WERI-Rb-1 (cell line): Measurements from ENCODE around the gene HFE.

Source experiments
- DNase-seq: peaks from one replicate; pipeline ENCODE4 v3.0.0-alpha.2; 2020
- H3K27ac ChIP-seq: fragments of 250-450 bp; sonication (Bioruptor Pico); 2 replicates; pipeline ENCODE4 v1.5.1; 2020; ENCODE audit warnings: mild to moderate bottlenecking, moderate library complexity
- H3K27me3 ChIP-seq: fragments of 250-450 bp; sonication (Bioruptor Pico); 2 replicates; pipeline ENCODE4 v1.5.1; 2021; ENCODE audit warnings: mild to moderate bottlenecking, low read depth, moderate library complexity; ENCODE audit not compliant: insufficient read depth, severe bottlenecking
- H3K36me3 ChIP-seq: fragments of 250-450 bp; sonication (Bioruptor Pico); 2 replicates; pipeline ENCODE4 v1.5.1; 2020; ENCODE audit warnings: mild to moderate bottlenecking, moderate library complexity
- H3K4me3 ChIP-seq: 2 replicates; pipeline ENCODE4 v1.5.1; 2011; ENCODE audit warnings: low read depth, mild to moderate bottlenecking, control low read depth, low read length
- H3K9me3 ChIP-seq: fragments of 250-450 bp; sonication (Bioruptor Pico); 2 replicates; pipeline ENCODE4 v1.5.1; 2021; ENCODE audit warnings: mild to moderate bottlenecking, moderate library complexity; ENCODE audit not compliant: severe bottlenecking
- CTCF ChIP-seq: IDR thresholded peaks from 2 replicates; pipeline ENCODE4 v1.5.1; 2011; ENCODE audit warnings: low read depth, mild to moderate bottlenecking, control low read depth, inconsistent platforms, low read length

HFE gene

GRCh38 chr6:26059941-26060340 lies 27.3 kb upstream of the HFE start:
- TF ChIP-seq CTCF = no peak
- Histone ChIP-seq H3K9me3 (no peaks in the 10 kb centered on the region), H3K36me3 (no peaks in the 10 kb centered on the region), H3K27ac (no peak overlapping the region), H3K27me3 (no peaks in the 10 kb centered on the region), H3K4me3 (no peak overlapping the region)
- DNase-seq = no peak

GRCh38 chr6:26064619-26065257 lies 22.5 kb upstream of the HFE start:
- H3K4me3 ChIP-seq = no peak overlapping the region
- peak; percentile 43 for DNase-seq
- H3K9me3 ChIP-seq = no peaks in the 10 kb centered on the region
- H3K36me3 ChIP-seq = no peaks in the 10 kb centered on the region
- H3K27me3 ChIP-seq = no peaks in the 10 kb centered on the region
- TF ChIP-seq CTCF = peak; percentile 72
- no peak overlapping the region for H3K27ac ChIP-seq

- no peaks in the 10 kb centered on the region for H3K27me3 ChIP-seq
- H3K36me3 ChIP-seq = no peaks in the 10 kb centered on the region
- no peak overlapping the region for H3K27ac ChIP-seq
- peak; percentile 89 for TF ChIP-seq CTCF
- DNase-seq = peak; percentile 74
- H3K9me3 ChIP-seq = no peaks in the 10 kb centered on the region
- no peak overlapping the region for H3K4me3 ChIP-seq
These were observed 21.3 kb upstream of the HFE start for GRCh38 chr6:26065952-26066380.

- H3K9me3 ChIP-seq = no peaks in the 10 kb centered on the region
- no peaks in the 10 kb centered on the region for H3K27me3 ChIP-seq
- no peaks in the 10 kb centered on the region for H3K36me3 ChIP-seq
- no peak for DNase-seq
- H3K4me3 ChIP-seq = no peak overlapping the region
- H3K27ac ChIP-seq = no peak overlapping the region
- no peak for TF ChIP-seq CTCF
These were observed 19.9 kb upstream of the HFE start for GRCh38 chr6:26067367-26067766.

GRCh38 chr6:26068036-26068435 lies 19.2 kb upstream of the HFE start:
- Histone ChIP-seq H3K27me3 (no peaks in the 10 kb centered on the region), H3K36me3 (no peaks in the 10 kb centered on the region), H3K27ac (no peak overlapping the region), H3K9me3 (no peaks in the 10 kb centered on the region), H3K4me3 (no peak overlapping the region)
- TF ChIP-seq CTCF = no peak
- DNase-seq = no peak

- no peak for TF ChIP-seq CTCF
- no peaks in the 10 kb centered on the region for H3K9me3 ChIP-seq
- H3K4me3 ChIP-seq = no peak overlapping the region
- no peaks in the 10 kb centered on the region for H3K27me3 ChIP-seq
- no peaks in the 10 kb centered on the region for H3K36me3 ChIP-seq
- DNase-seq = no peak
- no peak overlapping the region for H3K27ac ChIP-seq
These were observed 16.1 kb upstream of the HFE start for GRCh38 chr6:26071135-26071534.
